Adipose tissue (tissue), 3 donors: Measurements from ENCODE around the gene MARK3. TPM values are rescaled to one million over a fixed set of nuclear protein-coding genes. Genes with fewer than 3 reads are reported as not detected.

Source experiments
- H3K27ac ChIP-seq: one replicate; pipeline ENCODE4 v1.5.1; 2013; ENCODE audit warnings: low read depth, low read length
- WGBS, 3 donors: extraction: QIAGEN DNeasy Blood & Tissue Kit; methylation state at CpG; one replicate each; pipeline ENCODE4 v1.1.7; 2013; 5-methylcytosine and 5-hydroxymethylcytosine counted together
- polyA plus RNA-seq, 3 donors: library from polyadenylated mRNA; stranded (reverse); fragments of 200-250 nt; gene quantifications; one replicate each; pipeline ENCODE4 v1.2.3, GENCODE V29; 2013
- donor health status: healthy with polysubstance abuse.
- donor health status: Bipolar disorder and iron deficiency.
- donor health status: healthy.

MARK3 gene
- polyA plus RNA-seq, 3 donors = 36.4 to 47.8 (median 43.5) TPM

- H3K27ac ChIP-seq = no peak overlapping the region
- 79 to 85% (median 82%) methylated on average over 11 of the region's 11 CpGs for WGBS, 3 donors
Observed at GRCh38 chr14:103535891-103536565, 150.8 kb downstream of the MARK3 start.

DNA sequence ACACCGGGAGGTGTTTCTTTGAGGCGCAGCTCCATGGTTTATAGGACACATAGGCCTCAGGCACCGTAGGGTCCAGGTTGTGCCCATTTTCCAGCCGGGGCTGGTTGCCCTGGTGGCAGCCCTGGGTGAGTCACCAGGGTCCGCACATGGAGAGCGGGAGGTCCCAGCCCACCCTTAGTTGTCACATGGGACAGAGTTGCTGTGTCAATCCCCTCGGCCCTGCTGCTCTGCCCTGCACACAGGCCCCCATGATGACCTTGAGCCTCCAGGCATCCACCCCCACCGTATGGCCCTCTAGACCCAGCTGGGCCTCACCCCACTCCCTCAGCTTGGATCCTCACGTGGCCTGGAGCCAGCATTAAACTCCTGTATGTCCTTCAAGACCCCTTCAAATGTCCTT is 151.5 kb downstream of the MARK3 start:
- H3K27ac ChIP-seq = no peak overlapping the region
- WGBS, 3 donors = 75 to 80% (median 78%) methylated on average over 9 of the region's 9 CpGs

DNA sequence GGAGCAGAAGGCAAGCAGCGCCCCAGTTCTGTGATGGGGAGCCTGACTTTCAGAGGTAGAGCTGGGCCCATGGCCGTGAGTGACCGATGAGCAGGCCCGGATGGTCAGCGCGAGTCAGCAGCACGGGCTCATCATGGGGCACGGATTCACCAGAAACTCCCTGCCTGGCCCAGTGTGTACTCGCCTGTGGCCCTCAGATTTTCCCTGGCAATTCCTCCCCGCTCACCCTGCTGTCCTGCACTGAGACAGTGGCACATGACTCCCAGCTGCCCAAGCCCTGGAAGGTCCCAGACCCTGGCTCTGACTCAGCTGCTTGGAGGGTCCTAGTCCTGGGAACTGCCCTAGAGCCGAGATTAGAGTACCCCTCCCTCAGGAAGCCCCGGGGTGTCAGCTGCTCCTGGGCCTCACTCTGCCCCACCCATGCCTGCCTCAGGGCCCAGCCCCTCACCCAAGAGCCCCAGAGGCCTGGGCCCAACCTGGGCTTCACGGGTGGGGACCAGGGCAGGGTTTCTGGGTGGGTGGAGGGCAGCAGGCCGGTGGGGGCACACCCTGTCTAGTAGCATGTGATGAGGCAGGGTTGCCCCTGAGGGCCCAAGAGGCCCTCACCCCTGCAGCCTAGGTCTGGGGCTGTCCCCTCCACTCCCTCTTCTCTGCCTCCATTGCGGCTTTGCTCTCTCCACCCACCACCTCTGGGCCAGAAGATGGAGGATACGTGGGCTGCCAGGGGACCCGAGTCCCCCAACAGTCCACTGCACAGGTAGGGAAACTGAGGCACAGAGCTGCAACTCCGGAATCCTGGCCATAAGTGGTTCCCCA is 152.2 kb downstream of the MARK3 start:
- 74 to 82% (median 78%) methylated on average over 16 to 18 of the region's 18 CpGs for whole genome bisulfite sequencing, 3 donors
- no peak overlapping the region for H3K27ac ChIP-seq

DNA sequence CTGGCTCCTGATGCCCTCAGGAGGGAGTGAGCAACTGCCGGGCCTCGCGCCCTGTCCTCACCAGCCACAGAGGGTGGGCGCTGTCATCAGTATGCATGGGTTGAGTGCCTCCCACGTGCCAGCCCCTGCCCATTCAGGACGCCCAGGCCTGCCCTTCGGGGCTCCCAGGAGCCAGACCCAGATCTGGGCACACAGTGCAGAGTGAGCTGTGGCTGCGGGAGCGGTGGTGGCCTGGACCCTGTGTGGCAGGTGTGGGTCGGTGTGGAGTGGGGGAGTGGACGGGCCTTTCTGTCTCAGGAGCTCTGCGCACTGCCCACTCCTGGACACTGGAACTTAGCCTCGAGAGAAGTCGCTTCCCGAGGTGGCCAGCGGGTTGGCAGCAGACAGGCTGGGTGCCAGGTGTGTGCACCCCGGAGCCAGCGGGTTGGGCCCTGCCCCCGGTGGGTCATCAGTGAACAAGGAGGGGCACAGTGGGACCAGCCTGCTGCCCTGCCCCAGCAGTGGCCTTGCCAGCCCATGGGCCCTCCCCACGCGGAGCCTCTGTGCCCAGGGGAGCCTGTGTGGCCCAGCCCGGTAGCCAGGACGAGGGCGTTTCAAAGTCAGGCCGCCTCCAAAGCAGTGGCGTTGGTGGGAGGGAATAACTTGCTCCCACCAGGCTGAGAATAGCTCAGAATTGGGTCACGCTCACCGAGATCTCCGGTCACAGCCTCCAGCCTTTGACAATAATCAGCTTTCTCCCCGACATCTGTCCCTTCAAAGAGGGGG is 153.3 kb downstream of the MARK3 start:
- no peak overlapping the region for H3K27ac ChIP-seq
- WGBS, 3 donors = 34 to 53% (median 53%) methylated on average over 29 to 30 of the region's 30 CpGs

GRCh38 chr14:103539056-103539825 is 154.0 kb downstream of the MARK3 start:
- 65 to 71% (median 68%) methylated on average over 27 to 28 of the region's 28 CpGs for WGBS, 3 donors

GRCh38 chr14:103540821-103541708 is 155.8 kb downstream of the MARK3 start:
- no peak overlapping the region for H3K27ac ChIP-seq
- WGBS, 3 donors = 60 to 77% (median 62%) methylated on average over 16 to 17 of the region's 17 CpGs

More at GRCh38 chr14:103539056-103539825, 154.0 kb downstream of the MARK3 start:
- no peak overlapping the region for H3K27ac ChIP-seq

DNA sequence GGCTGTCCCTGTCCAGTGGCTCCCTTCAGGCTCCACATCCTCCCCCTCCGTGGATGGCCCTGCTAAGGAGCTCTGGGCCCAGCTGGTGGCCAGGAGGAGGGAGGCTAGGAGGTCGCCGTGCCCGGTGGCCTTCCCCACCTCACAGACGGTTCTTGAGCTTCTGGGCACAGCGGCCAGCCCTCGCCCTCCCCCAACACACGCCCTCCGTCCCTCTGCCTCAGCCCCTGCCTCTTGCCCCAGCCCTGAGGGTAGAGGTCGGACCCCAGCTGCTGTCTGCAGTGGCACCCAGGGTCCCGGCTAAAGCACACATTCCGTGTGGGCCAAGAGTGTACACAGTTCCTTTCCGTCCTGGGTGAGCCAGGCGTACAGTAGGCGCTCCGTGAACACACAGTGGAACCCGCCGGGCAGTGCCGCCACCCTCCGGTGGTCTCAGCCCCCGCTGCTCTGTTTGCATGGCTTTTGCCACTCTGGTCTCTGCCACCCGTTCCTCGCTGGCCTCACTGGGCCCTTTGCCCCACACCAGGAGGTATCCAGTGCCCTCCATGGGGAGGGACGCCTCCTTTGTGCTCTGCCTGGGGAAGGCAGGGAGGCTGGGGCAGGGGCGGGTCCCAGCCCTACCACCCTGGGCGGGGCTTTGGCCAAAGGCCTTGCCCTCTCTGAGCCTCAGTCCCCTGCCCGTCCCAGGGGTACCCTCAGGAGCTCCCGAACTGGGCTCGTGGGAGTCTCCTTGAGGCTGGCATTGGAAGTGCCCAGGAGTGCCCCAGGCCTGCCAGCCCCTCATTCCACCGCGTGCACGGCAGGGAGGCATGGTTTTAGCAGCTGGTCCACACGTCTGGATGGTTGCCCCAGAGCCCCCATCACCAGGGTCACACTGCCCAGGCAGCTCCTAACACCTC is 156.7 kb downstream of the MARK3 start:
- WGBS, 3 donors = 58 to 71% (median 68%) methylated on average over 27 to 33 of the region's 33 CpGs
- peak overlapping the region; percentile 9 for H3K27ac ChIP-seq

- WGBS, 3 donors = 16 to 35% (median 23%) methylated on average over 15 to 18 of the region's 18 CpGs
- H3K27ac ChIP-seq = no peak overlapping the region
Observed at GRCh38 chr14:103542605-103543088, 157.4 kb downstream of the MARK3 start.

GRCh38 chr14:103543140-103543539 is 157.9 kb downstream of the MARK3 start:
- 64 to 76% (median 71%) methylated on average over 9 to 10 of the region's 10 CpGs for WGBS, 3 donors
- no peak overlapping the region for H3K27ac ChIP-seq

- H3K27ac ChIP-seq = no peak overlapping the region
- WGBS, 3 donors = 66 to 83% (median 68%) methylated on average over 16 to 19 of the region's 19 CpGs
Observed at GRCh38 chr14:103543721-103544387, 158.6 kb downstream of the MARK3 start.

GRCh38 chr14:103544388-103545218 is 159.4 kb downstream of the MARK3 start:
- H3K27ac ChIP-seq = no peak overlapping the region
- 55 to 82% (median 57%) methylated on average over 19 to 35 of the region's 35 CpGs for WGBS, 3 donors

DNA sequence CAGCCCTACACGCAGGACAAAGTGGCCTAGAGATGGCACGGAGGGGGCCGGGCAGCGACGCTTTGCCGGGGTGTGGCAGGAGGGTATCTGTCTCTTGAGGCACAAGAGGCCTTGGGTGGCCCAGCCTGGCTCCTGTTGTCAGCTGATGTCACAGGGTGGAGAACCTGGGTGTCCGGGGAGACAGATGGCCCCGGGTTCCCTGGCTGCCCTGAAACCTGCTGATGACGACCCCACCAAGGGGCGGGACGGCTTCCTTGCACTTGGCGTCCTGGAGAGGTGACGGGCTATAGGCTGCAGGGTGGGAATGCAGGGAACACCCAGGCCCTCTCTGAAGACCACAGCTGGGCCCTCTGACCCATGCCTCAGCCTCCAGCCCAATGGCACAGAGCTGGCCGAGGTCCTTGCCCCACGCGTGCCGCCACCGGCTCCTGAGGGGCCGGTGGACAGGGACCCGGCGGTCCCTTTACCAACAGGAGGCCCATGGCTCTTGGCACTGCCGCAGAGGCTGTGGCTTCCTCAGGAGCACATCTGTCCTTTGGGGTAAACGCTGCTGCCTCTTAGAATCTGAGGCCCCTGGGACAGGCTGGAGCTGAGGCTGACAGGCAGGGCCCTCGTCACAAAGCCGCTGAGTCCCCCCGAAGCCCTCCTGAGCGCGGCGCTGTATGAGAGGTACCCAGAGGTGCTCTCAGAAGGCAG is 160.2 kb downstream of the MARK3 start:
- no peak overlapping the region for H3K27ac ChIP-seq
- 89 to 90% (median 90%) methylated on average over 29 of the region's 29 CpGs for WGBS, 3 donors

- WGBS, 3 donors = 72 to 85% (median 85%) methylated on average over 22 to 27 of the region's 27 CpGs
- no peak overlapping the region for H3K27ac ChIP-seq
Observed at GRCh38 chr14:103545915-103546651, 160.9 kb downstream of the MARK3 start.
